ENCODE data around the gene SOWAHB. TPM values are rescaled to one million over a fixed set of nuclear protein-coding genes. Genes with fewer than 3 reads are reported as not detected.

SOWAHB gene
- total and polyA plus RNA-seq, 11 donors = 0.07 to 0.21 TPM; not detected in 9

- Histone ChIP-seq H3K9me3 (no peaks in the 10 kb centered on the region), H3K27ac (no peak overlapping the region), H3K4me3 (no peak overlapping the region), H3K36me3 (no peaks in the 10 kb centered on the region), H3K27me3 (peaks cover 9 to 65% (median 36%) of the 10 kb centered on the region in 9 donors), H3K4me1 (peaks cover 0 to 20% (median 10%) of the 10 kb centered on the region in 12 donors)
- intact Hi-C loops (cut with DNase I) = no loop called here
- no peak for ATAC-seq
- 94 to 96% (median 95%) methylated on average over 3 to 8 of the region's 8 CpGs for WGBS, 4 donors
- TF ChIP-seq POLR2A (IDR thresholded peaks at IDR 0.05) (no peak), CTCF (IDR thresholded peaks at IDR 0.05) (no peak)
- no peak for DNase-seq
These were observed 1.9 kb downstream of the SOWAHB start for GRCh38 chr4:76896048-76896447.

GRCh38 chr4:76895619-76896018 lies 2.3 kb downstream of the SOWAHB start:
- ATAC-seq = no peak

GRCh38 chr4:76894537-76895255 lies 3.2 kb downstream of the SOWAHB start:
- Histone ChIP-seq H3K9me3 (no peaks in the 10 kb centered on the region), H3K4me1 (peaks cover 0 to 20% (median 10%) of the 10 kb centered on the region in 12 donors), H3K4me3 (no peak overlapping the region), H3K36me3 (no peaks in the 10 kb centered on the region), H3K27ac (no peak overlapping the region), H3K27me3 (peaks cover 9 to 63% (median 36%) of the 10 kb centered on the region in 9 donors)
- TF ChIP-seq POLR2A (IDR thresholded peaks at IDR 0.05) (no peak), CTCF (IDR thresholded peaks at IDR 0.05) (no peak)
- ATAC-seq (no peak), DNase-seq (no peak)
- WGBS, 4 donors = 62 to 76% (median 67%) methylated on average over 6 of the region's 6 CpGs
- intact Hi-C loops (cut with DNase I) = no loop called here

More at GRCh38 chr4:76895619-76896018, 2.3 kb downstream of the SOWAHB start:
- intact Hi-C loops (cut with DNase I) = no loop called here
- Histone ChIP-seq H3K27me3 (peaks cover 9 to 67% (median 36%) of the 10 kb centered on the region in 9 donors), H3K4me3 (no peak overlapping the region), H3K9me3 (no peaks in the 10 kb centered on the region), H3K36me3 (no peaks in the 10 kb centered on the region), H3K4me1 (peaks cover 0 to 20% (median 10%) of the 10 kb centered on the region in 12 donors), H3K27ac (no peak overlapping the region)
- no peak for DNase-seq
- WGBS, 4 donors = 92 to 96% (median 93%) methylated on average over 5 to 6 of the region's 6 CpGs
- TF ChIP-seq POLR2A (IDR thresholded peaks at IDR 0.05) (no peak), CTCF (IDR thresholded peaks at IDR 0.05) (no peak)

- Histone ChIP-seq H3K4me3 (no peak overlapping the region), H3K4me1 (peaks cover 0 to 12% (median 3%) of the 10 kb centered on the region in 12 donors), H3K27me3 (peaks cover 6 to 42% (median 24%) of the 10 kb centered on the region in 9 donors), H3K36me3 (no peaks in the 10 kb centered on the region), H3K9me3 (no peaks in the 10 kb centered on the region), H3K27ac (no peak overlapping the region)
- DNase-seq (no peak), ATAC-seq (no peak)
- intact Hi-C loops (cut with DNase I) = no loop called here
- TF ChIP-seq POLR2A (IDR thresholded peaks at IDR 0.05) (no peak), CTCF (IDR thresholded peaks at IDR 0.05) (no peak)
- 82 to 94% (median 88%) methylated on average over 3 of the region's 3 CpGs for WGBS, 4 donors
These were observed 5.3 kb downstream of the SOWAHB start for GRCh38 chr4:76892601-76893000.
